Daoy (cell line): ENCODE data around the gene SSTR5. TPM values are rescaled to one million over a fixed set of nuclear protein-coding genes. Genes with fewer than 3 reads are reported as not detected.
A peak's percentile ranks its signal among the peaks of the same experiment; 100 is the strongest.

Source experiments
- DNase-seq: peaks from one replicate; pipeline ENCODE4 v3.0.0-alpha.2; 2015; ENCODE audit warnings: low read depth
- total RNA-seq: library from RNA; depleted of rRNA; stranded (reverse); fragments of >200 nt; shearing (Covaris generic); gene quantifications from 2 replicates; pipeline ENCODE4 v1.2.3, GENCODE V29; 2014

SSTR5 gene
- total RNA-seq, 1 experiment from 2014 or later: not detected

GRCh38 chr16:1102921-1103635, 30.5 kb downstream of the SSTR5 start:
- DNase-seq: peak; percentile 58

- no peak for DNase-seq
These were observed 31.1 kb downstream of the SSTR5 start for GRCh38 chr16:1103636-1103980.

GRCh38 chr16:1105888-1106620, 33.5 kb downstream of the SSTR5 start:
- peak; percentile 85 for DNase-seq

GRCh38 chr16:1106659-1107058, 34.1 kb downstream of the SSTR5 start:
- DNase-seq: no peak

- DNase-seq: no peak
These were observed 34.6 kb downstream of the SSTR5 start for GRCh38 chr16:1107141-1107540.

GRCh38 chr16:1107731-1108130, 35.2 kb downstream of the SSTR5 start:
- no peak for DNase-seq

- DNase-seq: peak; percentile 69
These were observed 36.0 kb downstream of the SSTR5 start for GRCh38 chr16:1108299-1109252.

GRCh38 chr16:1109648-1110047, 37.1 kb downstream of the SSTR5 start:
- no peak for DNase-seq

- no peak for DNase-seq
These were observed 40.1 kb downstream of the SSTR5 start for GRCh38 chr16:1112506-1113184.

GRCh38 chr16:1113489-1113888, 40.9 kb downstream of the SSTR5 start:
- no peak for DNase-seq

GRCh38 chr16:1113889-1114526, 41.5 kb downstream of the SSTR5 start:
- no peak for DNase-seq

- DNase-seq: no peak
These were observed 44.1 kb downstream of the SSTR5 start for GRCh38 chr16:1116693-1117077.

GRCh38 chr16:1117176-1117900, 44.8 kb downstream of the SSTR5 start:
- no peak for DNase-seq

- no peak for DNase-seq
These were observed 45.4 kb downstream of the SSTR5 start for GRCh38 chr16:1117926-1118325.

- DNase-seq: no peak
These were observed 46.6 kb downstream of the SSTR5 start for GRCh38 chr16:1119129-1119528.

GRCh38 chr16:1119766-1120576, 47.4 kb downstream of the SSTR5 start:
- peak; percentile 73 for DNase-seq

- no peak for DNase-seq
These were observed 48.0 kb downstream of the SSTR5 start for GRCh38 chr16:1120577-1120941.

GRCh38 chr16:1121009-1121408, 48.5 kb downstream of the SSTR5 start:
- no peak for DNase-seq

- DNase-seq: no peak
These were observed 49.3 kb downstream of the SSTR5 start for GRCh38 chr16:1121601-1122397.
